ENCODE data around the gene SH3BP5L. TPM values are rescaled to one million over a fixed set of nuclear protein-coding genes. Genes with fewer than 3 reads are reported as not detected.

The SH3BP5L gene
- total and polyA plus RNA-seq, 2 of the 13 experiments (the other 11 are each of a cell fraction or from before 2014, with no cell fraction given) = 10.3 to 14.9 TPM

DNA sequence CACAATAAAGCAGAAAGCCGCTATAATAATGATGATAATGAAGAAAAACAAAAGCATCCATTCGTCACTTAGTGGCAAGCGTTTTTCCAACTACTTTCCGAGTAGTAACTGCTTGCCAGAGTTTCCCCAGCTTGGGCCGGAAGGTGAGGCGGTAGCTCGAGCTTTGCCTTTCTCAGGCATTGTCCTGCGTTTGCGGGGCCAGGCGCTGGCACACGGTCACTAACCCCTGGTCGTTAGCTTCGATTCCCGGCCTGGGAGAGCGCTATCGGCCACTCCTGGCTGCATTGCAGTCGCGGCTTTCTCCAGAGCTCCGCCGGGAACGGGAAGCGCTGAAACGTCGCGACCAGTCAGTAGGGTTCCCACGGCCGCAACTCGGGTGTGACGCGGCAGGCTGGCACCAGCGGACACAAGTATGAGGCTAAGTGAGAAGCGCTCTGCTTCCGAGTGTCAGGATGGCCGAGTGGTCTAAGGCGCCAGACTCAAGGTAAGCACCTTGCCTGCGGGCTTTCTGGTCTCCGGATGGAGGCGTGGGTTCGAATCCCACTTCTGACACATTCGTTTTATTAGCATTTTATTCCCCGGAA, 47.8 kb upstream of the SH3BP5L start (continued):
- TF ChIP-seq FIP1L1 (IDR thresholded peaks at IDR 0.05; ENCODE audit: borderline replicate concordance, insufficient read depth, low read depth, low read length) = 0 out of 2 replicates have a peak, but pooled peaks have one; percentile 50
- TF ChIP-seq RBAK (CRISPR knock-in tag; IDR thresholded peaks at IDR 0.05) = no peak
- no peak for TF ChIP-seq NBN (conservative IDR thresholded peaks at IDR 0.05)
- peak; percentile 74; the same call in 1 of the 2 replicates for TF ChIP-seq MTA1 (CRISPR knock-in tag; IDR thresholded peaks at IDR 0.05; ENCODE audit: borderline replicate concordance)
- TF ChIP-seq PHF20 (CRISPR knock-in tag; IDR thresholded peaks at IDR 0.05) = peak; percentile 33; the same call in 1 of the 2 replicates
- peak; percentile 59; the same call in 1 of the 2 replicates for TF ChIP-seq SP4 (CRISPR knock-in tag; IDR thresholded peaks at IDR 0.05)
- TF ChIP-seq, protein P1, sequence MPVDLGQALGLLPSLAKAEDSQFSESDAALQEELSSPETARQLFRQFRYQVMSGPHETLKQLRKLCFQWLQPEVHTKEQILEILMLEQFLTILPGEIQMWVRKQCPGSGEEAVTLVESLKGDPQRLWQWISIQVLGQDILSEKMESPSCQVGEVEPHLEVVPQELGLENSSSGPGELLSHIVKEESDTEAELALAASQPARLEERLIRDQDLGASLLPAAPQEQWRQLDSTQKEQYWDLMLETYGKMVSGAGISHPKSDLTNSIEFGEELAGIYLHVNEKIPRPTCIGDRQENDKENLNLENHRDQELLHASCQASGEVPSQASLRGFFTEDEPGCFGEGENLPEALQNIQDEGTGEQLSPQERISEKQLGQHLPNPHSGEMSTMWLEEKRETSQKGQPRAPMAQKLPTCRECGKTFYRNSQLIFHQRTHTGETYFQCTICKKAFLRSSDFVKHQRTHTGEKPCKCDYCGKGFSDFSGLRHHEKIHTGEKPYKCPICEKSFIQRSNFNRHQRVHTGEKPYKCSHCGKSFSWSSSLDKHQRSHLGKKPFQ (CRISPR knock-in tag; IDR thresholded peaks at IDR 0.05; ENCODE audit: insufficient replicate concordance) = no peak
- TF ChIP-seq RERE (CRISPR knock-in tag; IDR thresholded peaks at IDR 0.05; ENCODE audit: low read depth) = no peak
- TF ChIP-seq REPIN1 (CRISPR knock-in tag; IDR thresholded peaks at IDR 0.05; ENCODE audit: borderline replicate concordance, low read depth) = peak; percentile 77; the same call in 1 of the 2 replicates
- no peak for TF ChIP-seq MTF1 (CRISPR knock-in tag; IDR thresholded peaks at IDR 0.05)
- TF ChIP-seq, protein P2, sequence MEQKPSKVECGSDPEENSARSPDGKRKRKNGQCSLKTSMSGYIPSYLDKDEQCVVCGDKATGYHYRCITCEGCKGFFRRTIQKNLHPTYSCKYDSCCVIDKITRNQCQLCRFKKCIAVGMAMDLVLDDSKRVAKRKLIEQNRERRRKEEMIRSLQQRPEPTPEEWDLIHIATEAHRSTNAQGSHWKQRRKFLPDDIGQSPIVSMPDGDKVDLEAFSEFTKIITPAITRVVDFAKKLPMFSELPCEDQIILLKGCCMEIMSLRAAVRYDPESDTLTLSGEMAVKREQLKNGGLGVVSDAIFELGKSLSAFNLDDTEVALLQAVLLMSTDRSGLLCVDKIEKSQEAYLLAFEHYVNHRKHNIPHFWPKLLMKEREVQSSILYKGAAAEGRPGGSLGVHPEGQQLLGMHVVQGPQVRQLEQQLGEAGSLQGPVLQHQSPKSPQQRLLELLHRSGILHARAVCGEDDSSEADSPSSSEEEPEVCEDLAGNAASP (CRISPR knock-in tag; IDR thresholded peaks at IDR 0.05; ENCODE audit: borderline replicate concordance) = no peak
- TF ChIP-seq, protein P3, sequence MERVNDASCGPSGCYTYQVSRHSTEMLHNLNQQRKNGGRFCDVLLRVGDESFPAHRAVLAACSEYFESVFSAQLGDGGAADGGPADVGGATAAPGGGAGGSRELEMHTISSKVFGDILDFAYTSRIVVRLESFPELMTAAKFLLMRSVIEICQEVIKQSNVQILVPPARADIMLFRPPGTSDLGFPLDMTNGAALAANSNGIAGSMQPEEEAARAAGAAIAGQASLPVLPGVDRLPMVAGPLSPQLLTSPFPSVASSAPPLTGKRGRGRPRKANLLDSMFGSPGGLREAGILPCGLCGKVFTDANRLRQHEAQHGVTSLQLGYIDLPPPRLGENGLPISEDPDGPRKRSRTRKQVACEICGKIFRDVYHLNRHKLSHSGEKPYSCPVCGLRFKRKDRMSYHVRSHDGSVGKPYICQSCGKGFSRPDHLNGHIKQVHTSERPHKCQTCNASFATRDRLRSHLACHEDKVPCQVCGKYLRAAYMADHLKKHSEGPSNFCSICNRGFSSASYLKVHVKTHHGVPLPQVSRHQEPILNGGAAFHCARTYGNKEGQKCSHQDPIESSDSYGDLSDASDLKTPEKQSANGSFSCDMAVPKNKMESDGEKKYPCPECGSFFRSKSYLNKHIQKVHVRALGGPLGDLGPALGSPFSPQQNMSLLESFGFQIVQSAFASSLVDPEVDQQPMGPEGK (CRISPR knock-in tag; IDR thresholded peaks at IDR 0.05) = no peak
- TF ChIP-seq DMTF1 (CRISPR knock-in tag; IDR thresholded peaks at IDR 0.05) = no peak
- 0 out of 2 replicates have a peak, but pooled peaks have one; percentile 9 for TF ChIP-seq ZSCAN30 (CRISPR knock-in tag; IDR thresholded peaks at IDR 0.05)
- no peak for TF ChIP-seq SYNCRIP (IDR thresholded peaks at IDR 0.05; ENCODE audit: insufficient read depth, low read depth, low read length)
